BJ (cell line): Measurements from ENCODE around the gene SENP8. TPM values are rescaled to one million over a fixed set of nuclear protein-coding genes. Genes with fewer than 3 reads are reported as not detected.

Experiments
- CTCF ChIA-PET: fragments of 350-600 bp; formaldehyde crosslinking; extraction: SDS; loops from one replicate; lab custom pipeline; 2021; ENCODE audit warnings: antibody characterized with exemption, inconsistent platforms; lab: Yijun Ruan, JAX
- POLR2A ChIA-PET: fragments of 300-600 bp; sonication (Branson Sonifier 250); formaldehyde crosslinking; extraction: SDS; loops from one replicate; lab custom pipeline; 2021; ENCODE audit warnings: antibody characterized with exemption; lab: Charles Lee
- DNase-seq: peaks from one replicate; pipeline ENCODE4 v3.0.0-alpha.2; 2011; ENCODE audit warnings: low read depth
- H3K27me3 ChIP-seq: 2 replicates; pipeline ENCODE4 v1.6.0; 2011; ENCODE audit warnings: low read length; ENCODE audit not compliant: control insufficient read depth, insufficient read depth
- H3K36me3 ChIP-seq: 2 replicates; pipeline ENCODE4 v1.5.1; 2011; ENCODE audit warnings: low read length; ENCODE audit not compliant: control insufficient read depth, insufficient read depth
- H3K4me3 ChIP-seq: 2 replicates; pipeline ENCODE4 v1.5.1; 2011; ENCODE audit warnings: low read depth, mild to moderate bottlenecking, control low read depth, low read length
- polyA plus RNA-seq: library from polyadenylated mRNA; depleted of rRNA; stranded (reverse); fragments of >200 nt; gene quantifications from 2 replicates; pipeline ENCODE4 v1.2.3, GENCODE V29; 2011
- TF ChIP-seq, protein P1 (sequence below): IDR thresholded peaks from 2 replicates; pipeline ENCODE4 v1.5.1; 2011; ENCODE audit warnings: low read depth, mild to moderate bottlenecking, control low read depth, inconsistent platforms, low read length, moderate library complexity; ENCODE audit not compliant: insufficient read depth

SENP8 gene
- polyA plus RNA-seq, 1 experiment = 3.1 TPM

GRCh38 chr15:72077950-72078349, 40.3 kb upstream of the SENP8 start:
- Histone ChIP-seq H3K4me3 (no peak overlapping the region), H3K36me3 (no peaks in the 10 kb centered on the region), H3K27me3 (no peaks in the 10 kb centered on the region)
- ChIA-PET POLR2A (no interaction called here), CTCF (interaction anchor here (1.0 kb wide), 1 partner anchor 14 kb away, joined by 3 read pairs; no protein-coding TSS in a partner anchor)
- no peak for DNase-seq
- TF ChIP-seq, protein P1, sequence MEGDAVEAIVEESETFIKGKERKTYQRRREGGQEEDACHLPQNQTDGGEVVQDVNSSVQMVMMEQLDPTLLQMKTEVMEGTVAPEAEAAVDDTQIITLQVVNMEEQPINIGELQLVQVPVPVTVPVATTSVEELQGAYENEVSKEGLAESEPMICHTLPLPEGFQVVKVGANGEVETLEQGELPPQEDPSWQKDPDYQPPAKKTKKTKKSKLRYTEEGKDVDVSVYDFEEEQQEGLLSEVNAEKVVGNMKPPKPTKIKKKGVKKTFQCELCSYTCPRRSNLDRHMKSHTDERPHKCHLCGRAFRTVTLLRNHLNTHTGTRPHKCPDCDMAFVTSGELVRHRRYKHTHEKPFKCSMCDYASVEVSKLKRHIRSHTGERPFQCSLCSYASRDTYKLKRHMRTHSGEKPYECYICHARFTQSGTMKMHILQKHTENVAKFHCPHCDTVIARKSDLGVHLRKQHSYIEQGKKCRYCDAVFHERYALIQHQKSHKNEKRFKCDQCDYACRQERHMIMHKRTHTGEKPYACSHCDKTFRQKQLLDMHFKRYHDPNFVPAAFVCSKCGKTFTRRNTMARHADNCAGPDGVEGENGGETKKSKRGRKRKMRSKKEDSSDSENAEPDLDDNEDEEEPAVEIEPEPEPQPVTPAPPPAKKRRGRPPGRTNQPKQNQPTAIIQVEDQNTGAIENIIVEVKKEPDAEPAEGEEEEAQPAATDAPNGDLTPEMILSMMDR = no peak

- TF ChIP-seq, protein P1 = no peak
- ChIA-PET POLR2A (no interaction called here), CTCF (no interaction called here)
- Histone ChIP-seq H3K27me3 (no peaks in the 10 kb centered on the region), H3K4me3 (no peak overlapping the region), H3K36me3 (no peaks in the 10 kb centered on the region)
- no peak for DNase-seq
These were observed 39.3 kb upstream of the SENP8 start for GRCh38 chr15:72078887-72079286.

DNA sequence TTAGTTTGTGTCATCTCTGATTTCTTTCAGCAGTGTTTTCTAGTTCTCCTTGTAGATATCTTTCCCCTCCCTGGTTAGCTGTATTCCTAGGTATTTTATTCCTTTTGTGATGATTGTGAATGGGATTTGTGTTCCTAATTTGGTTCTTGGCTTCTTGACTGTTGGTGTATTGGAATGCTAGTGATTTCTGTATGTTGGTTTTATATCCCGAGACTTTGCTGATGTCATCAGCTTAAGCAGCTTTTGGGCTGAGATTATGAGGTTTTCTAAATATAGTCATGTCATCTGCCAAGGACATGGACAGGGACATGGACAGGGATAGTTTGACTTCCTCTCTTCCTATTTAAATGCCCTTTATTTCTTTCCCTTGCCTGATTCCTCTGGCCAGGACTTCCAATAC, 36.0 kb upstream of the SENP8 start:
- DNase-seq = no peak
- ChIA-PET CTCF (no interaction called here), POLR2A (no interaction called here)
- no peaks in the 10 kb centered on the region for H3K36me3 ChIP-seq
- TF ChIP-seq, protein P1 = no peak
- no peak overlapping the region for H3K4me3 ChIP-seq
- H3K27me3 ChIP-seq = no peaks in the 10 kb centered on the region

DNA sequence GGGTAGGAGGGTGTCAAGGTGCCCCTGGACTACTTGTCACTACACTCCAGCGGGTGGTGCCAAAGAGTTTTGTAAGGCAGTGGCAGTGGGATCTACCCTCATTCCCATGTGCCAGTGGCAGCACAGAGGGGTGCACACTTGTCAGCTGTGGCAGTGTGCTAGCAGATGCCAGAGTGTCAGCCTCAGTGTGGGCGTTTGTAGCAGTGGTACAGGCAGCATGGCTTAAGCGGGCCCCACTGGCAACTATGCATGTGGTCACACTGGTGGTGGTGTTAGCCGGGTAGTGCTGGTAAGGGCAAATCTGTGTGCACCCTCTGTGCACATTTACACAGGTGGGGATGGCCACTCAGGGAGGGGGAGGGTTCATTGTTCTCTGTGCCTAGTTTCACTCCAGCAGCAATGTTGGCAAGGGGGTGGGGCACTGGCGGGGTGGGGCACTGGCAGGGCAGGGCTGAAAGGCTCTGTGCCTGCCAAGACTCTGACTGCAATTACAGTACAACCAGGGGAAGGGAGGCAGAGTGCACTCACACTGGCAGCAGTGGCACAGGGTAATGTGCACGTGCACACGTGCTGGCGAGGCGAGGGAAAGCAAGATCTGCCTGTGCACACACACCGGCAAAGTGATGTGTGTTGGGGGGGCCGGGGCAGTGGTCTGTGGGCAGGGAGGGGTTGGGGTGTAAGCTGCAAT, 32.0 kb upstream of the SENP8 start:
- ChIA-PET POLR2A (no interaction called here), CTCF (no interaction called here)
- Histone ChIP-seq H3K36me3 (no peaks in the 10 kb centered on the region), H3K27me3 (no peaks in the 10 kb centered on the region), H3K4me3 (no peak overlapping the region)
- TF ChIP-seq, protein P1 = no peak
- DNase-seq = no peak

DNA sequence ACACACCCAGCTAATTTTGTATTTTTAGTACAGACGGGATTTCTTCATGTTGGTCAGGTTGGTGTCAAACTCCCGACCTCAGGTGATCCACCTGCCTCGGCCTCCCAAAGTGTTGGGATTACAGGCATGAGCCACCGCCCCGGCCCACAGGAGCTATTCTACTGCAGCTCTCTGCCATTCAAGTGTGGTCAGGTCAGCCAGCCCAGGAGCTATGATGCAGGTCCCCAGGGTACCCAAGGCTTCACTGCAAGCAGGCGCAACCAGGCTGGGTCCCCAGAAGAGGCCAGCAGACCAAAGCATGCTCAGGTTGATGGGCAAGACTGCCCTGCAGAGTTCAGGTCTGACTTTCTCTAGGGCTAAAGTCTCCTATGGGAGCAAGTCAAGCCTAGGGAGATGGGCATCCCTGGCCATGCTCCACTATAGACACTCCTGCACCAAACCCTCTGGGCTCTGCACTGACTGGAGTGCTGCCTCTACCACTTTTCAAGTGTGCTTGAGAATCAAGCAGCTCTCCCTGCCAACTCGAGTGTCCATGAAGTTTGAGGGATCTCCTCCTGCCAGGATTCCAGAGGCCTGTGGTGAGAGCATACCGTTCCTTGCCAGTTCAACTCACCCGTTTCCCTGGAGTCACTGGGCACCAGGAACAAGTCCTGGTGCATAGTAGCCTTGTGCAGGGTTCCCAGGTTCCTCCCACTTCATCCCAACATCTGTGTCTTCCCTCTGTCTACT, 31.1 kb upstream of the SENP8 start:
- H3K4me3 ChIP-seq = no peak overlapping the region
- TF ChIP-seq, protein P1 = no peak
- H3K36me3 ChIP-seq = no peaks in the 10 kb centered on the region
- CTCF ChIA-PET = no interaction called here
- no peaks in the 10 kb centered on the region for H3K27me3 ChIP-seq
- no peak for DNase-seq
- POLR2A ChIA-PET = no interaction called here
